CD8-positive, alpha-beta memory T cell (primary cell): ENCODE data around the gene RPL19. TPM values are rescaled to one million over a fixed set of nuclear protein-coding genes. Genes with fewer than 3 reads are reported as not detected.

Experiments used
- CTCF ChIA-PET: fragments of 350-600 bp; sonication (Branson Sonifier 250); formaldehyde crosslinking; loops from one replicate; lab custom pipeline; 2021; ENCODE audit warnings: antibody characterized with exemption; lab: Charles Lee
- POLR2A ChIA-PET: fragments of 350-600 bp; sonication (Branson Sonifier 250); formaldehyde crosslinking; loops from one replicate; lab custom pipeline; 2021; ENCODE audit warnings: antibody characterized with exemption; lab: Charles Lee
- DNase-seq, 5 donors: peaks; one replicate each; pipeline versions ENCODE4 v3.0.0 to v3.0.0-alpha.2; 2020 to 2022; ENCODE audit warnings: mixed read lengths in 1 of 5
- H3K27ac ChIP-seq: one replicate; pipeline ENCODE4 v1.7.0; 2013; ENCODE audit warnings: low read depth, mild to moderate bottlenecking, low read length, moderate library complexity
- H3K27me3 ChIP-seq: 2 replicates; pipeline ENCODE4 v1.7.0; 2013; ENCODE audit warnings: low read length, mild to moderate bottlenecking; ENCODE audit not compliant: insufficient read depth, poor library complexity, severe bottlenecking
- H3K36me3 ChIP-seq: 2 replicates; pipeline ENCODE4 v1.7.0; 2013; ENCODE audit warnings: mild to moderate bottlenecking, low read length, moderate library complexity; ENCODE audit not compliant: insufficient read depth
- H3K4me1 ChIP-seq: 2 replicates; pipeline ENCODE4 v1.7.0; 2013; ENCODE audit warnings: mild to moderate bottlenecking, low read length, moderate library complexity; ENCODE audit not compliant: insufficient read depth
- H3K4me3 ChIP-seq: 2 replicates; pipeline ENCODE4 v1.7.0; 2013; ENCODE audit warnings: mild to moderate bottlenecking, low read length
- H3K9me3 ChIP-seq: 2 replicates; pipeline ENCODE4 v1.7.0; 2013; ENCODE audit warnings: mild to moderate bottlenecking, low read length
- H3K27ac Mint-ChIP-seq, 8 donors: one replicate each; pipeline ENCODE4 v1.8.0; 2020 to 2021; ENCODE audit warnings: mixed read lengths in 8 of 8, mild to moderate bottlenecking in 6 of 8, inconsistent platforms in 3 of 8, moderate library complexity in 3 of 8
- H3K27me3 Mint-ChIP-seq, 2 donors: one replicate each; pipeline ENCODE4 v1.8.0; 2020 to 2021; ENCODE audit warnings: mixed read lengths in 2 of 2, mild to moderate bottlenecking in 1 of 2, moderate library complexity in 1 of 2
- H3K36me3 Mint-ChIP-seq, 3 donors: one replicate each; pipeline ENCODE4 v1.8.0; 2020 to 2021; ENCODE audit warnings: mixed read lengths in 3 of 3, inconsistent platforms in 1 of 3, mild to moderate bottlenecking in 1 of 3
- H3K4me1 Mint-ChIP-seq, 3 donors: one replicate each; pipeline ENCODE4 v1.8.0; 2020 to 2021; ENCODE audit warnings: mixed read lengths in 3 of 3, inconsistent platforms in 1 of 3, mild to moderate bottlenecking in 1 of 3
- H3K4me3 Mint-ChIP-seq, 7 donors: one replicate each; pipeline ENCODE4 v1.8.0; 2020 to 2021; ENCODE audit warnings: mixed read lengths in 7 of 7, mild to moderate bottlenecking in 6 of 7, moderate library complexity in 4 of 7, inconsistent platforms in 2 of 7
- H3K9me3 Mint-ChIP-seq, 5 donors: one replicate each; pipeline ENCODE4 v1.8.0; 2020 to 2022; ENCODE audit warnings: mixed read lengths in 5 of 5, mild to moderate bottlenecking in 3 of 5, moderate library complexity in 2 of 5, inconsistent platforms in 1 of 5
- polyA plus RNA-seq: library from polyadenylated mRNA; unstranded; fragments of 300-500 nt; fragmentation: Illumina TruSeq; gene quantifications from one replicate; pipeline ENCODE4 v1.2.3, GENCODE V29; 2021
- total RNA-seq, 2 experiments: library from RNA; stranded (reverse); gene quantifications; one replicate each; pipeline ENCODE4 v1.2.3, GENCODE V29; 2021

RPL19 gene
- total and polyA plus RNA-seq, 3 experiments from 2014 or later = 2,939 to 3,093 (median 3,043) TPM

- peaks cover 7% of the 10 kb centered on the region for H3K36me3 ChIP-seq
- no peaks in the 10 kb centered on the region for H3K9me3 Mint-ChIP-seq
- CTCF ChIA-PET = interaction anchor here (0.9 to 8.0 kb wide), 5 partner anchors 18 to 438 kb away, joined by 3 to 110 read pairs (median 3); no protein-coding TSS in a partner anchor
- peak overlapping the region in 4 of 8 donors; percentile 26 to 74 (median 49) for H3K27ac Mint-ChIP-seq
- POLR2A ChIA-PET = no interaction called here
- peaks cover 0 to 17% (median 0%) of the 10 kb centered on the region in 3 donors for H3K36me3 Mint-ChIP-seq
- H3K4me3 Mint-ChIP-seq = no peak overlapping the region
- H3K27me3 Mint-ChIP-seq = peaks cover 3 to 5% of the 10 kb centered on the region in 2 donors
- peaks cover 21 to 39% (median 31%) of the 10 kb centered on the region in 3 donors for H3K4me1 Mint-ChIP-seq
- H3K4me1 ChIP-seq = peaks cover 18% of the 10 kb centered on the region
- H3K4me3 ChIP-seq = no peak overlapping the region
- H3K27me3 ChIP-seq = no peaks in the 10 kb centered on the region
- H3K27ac ChIP-seq = no peak overlapping the region
- no peak for DNase-seq
- no peaks in the 10 kb centered on the region for H3K9me3 ChIP-seq
These were observed 28.1 kb upstream of the RPL19 start for GRCh38 chr17:39171933-39172332.

DNA sequence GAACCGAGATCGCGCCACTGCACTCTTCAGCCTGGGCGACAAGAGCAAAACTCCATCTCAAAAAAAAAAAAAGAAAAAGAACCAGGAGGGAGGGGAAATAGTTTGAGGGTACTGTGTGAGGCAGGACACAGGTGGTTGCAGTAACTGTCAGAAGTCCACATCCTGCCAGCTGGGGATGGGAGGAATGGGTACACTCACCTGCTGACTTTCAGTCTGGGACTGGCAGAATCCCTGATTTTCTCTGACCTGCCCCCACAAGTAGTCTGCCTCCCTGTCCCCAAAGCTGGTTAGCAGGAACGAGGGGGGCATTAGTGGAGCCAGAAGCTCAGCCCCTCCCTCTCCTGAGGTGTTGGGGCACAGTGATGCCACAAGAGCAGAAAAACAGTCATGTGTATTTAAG lies 27.0 kb upstream of the RPL19 start:
- CTCF ChIA-PET = interaction anchor here (0.9 to 8.0 kb wide), 5 partner anchors 8 to 206 kb away, joined by 3 to 110 read pairs (median 70); partner anchors contain the start of genes ARL5C, FBXO47 and PLXDC1
- Mint-ChIP-seq H3K27me3 (peaks cover 3 to 5% of the 10 kb centered on the region in 2 donors), H3K9me3 (no peaks in the 10 kb centered on the region), H3K4me3 (no peak overlapping the region), H3K4me1 (peaks cover 10 to 28% (median 21%) of the 10 kb centered on the region in 3 donors), H3K27ac (peak overlapping the region in 3 of 8 donors; percentile 5 to 83 (median 73)), H3K36me3 (peaks cover 0 to 28% (median 0%) of the 10 kb centered on the region in 3 donors)
- Histone ChIP-seq H3K27ac (no peak overlapping the region), H3K36me3 (peaks cover 7% of the 10 kb centered on the region), H3K4me1 (peaks cover 6% of the 10 kb centered on the region), H3K9me3 (no peaks in the 10 kb centered on the region), H3K27me3 (no peaks in the 10 kb centered on the region), H3K4me3 (no peak overlapping the region)
- DNase-seq = no peak
- POLR2A ChIA-PET = interaction anchor here (0.5 to 2.1 kb wide), 5 partner anchors 8 to 568 kb away, joined by 3 to 8 read pairs (median 5); no protein-coding TSS in a partner anchor

- Mint-ChIP-seq H3K9me3 (no peaks in the 10 kb centered on the region), H3K27ac (peak overlapping the region in 3 of 8 donors; percentile 5 to 83 (median 73))
- POLR2A ChIA-PET = interaction anchor here (1.1 to 2.1 kb wide), 3 partner anchors 9 to 20 kb away, joined by 4 to 8 read pairs (median 7); no protein-coding TSS in a partner anchor
These were observed 26.4 kb upstream of the RPL19 start for GRCh38 chr17:39173526-39174274.

GRCh38 chr17:39174920-39175694 lies 25.0 kb upstream of the RPL19 start:
- Histone ChIP-seq H3K27me3 (no peaks in the 10 kb centered on the region), H3K27ac (no peak overlapping the region), H3K4me1 (peaks cover 5% of the 10 kb centered on the region), H3K36me3 (peaks cover 7% of the 10 kb centered on the region), H3K9me3 (no peaks in the 10 kb centered on the region), H3K4me3 (no peak overlapping the region)
- ChIA-PET POLR2A (interaction anchor here (0.5 to 2.1 kb wide), 4 partner anchors 9 to 25 kb away, joined by 3 to 7 read pairs (median 5); partner anchors contain the start of genes ARL5C and RPL19), CTCF (interaction anchor here (0.7 to 8.0 kb wide), 46 partner anchors 8 to 412 kb away, joined by 3 to 110 read pairs (median 4); partner anchors contain the start of genes ARL5C, FBXO47, LASP1 and PLXDC1)
- no peak overlapping the region for H3K4me3 Mint-ChIP-seq
- DNase-seq = peak; percentile 67 to 86 (median 72)
- peaks cover 0 to 40% (median 0%) of the 10 kb centered on the region in 3 donors for H3K36me3 Mint-ChIP-seq
- H3K27me3 Mint-ChIP-seq = peaks cover 0 to 5% of the 10 kb centered on the region in 2 donors
- peaks cover 7 to 24% (median 16%) of the 10 kb centered on the region in 3 donors for H3K4me1 Mint-ChIP-seq
- no peaks in the 10 kb centered on the region for H3K9me3 Mint-ChIP-seq
- H3K27ac Mint-ChIP-seq = peak overlapping the region in 3 of 8 donors; percentile 23 to 86 (median 46)

More at GRCh38 chr17:39173526-39174274, 26.4 kb upstream of the RPL19 start:
- CTCF ChIA-PET = interaction anchor here (0.9 to 8.0 kb wide), 15 partner anchors 8 to 410 kb away, joined by 3 to 110 read pairs (median 6); partner anchors contain the start of genes ARL5C, FBXO47, LASP1 and PLXDC1
- Histone ChIP-seq H3K27me3 (no peaks in the 10 kb centered on the region), H3K9me3 (no peaks in the 10 kb centered on the region), H3K4me1 (peaks cover 5% of the 10 kb centered on the region), H3K27ac (no peak overlapping the region), H3K4me3 (no peak overlapping the region), H3K36me3 (peaks cover 7% of the 10 kb centered on the region)
- H3K27me3 Mint-ChIP-seq = peaks cover 3 to 5% of the 10 kb centered on the region in 2 donors
- H3K4me3 Mint-ChIP-seq = no peak overlapping the region
- peaks cover 10 to 28% (median 19%) of the 10 kb centered on the region in 3 donors for H3K4me1 Mint-ChIP-seq
- no peak for DNase-seq
- H3K36me3 Mint-ChIP-seq = peaks cover 0 to 33% (median 0%) of the 10 kb centered on the region in 3 donors

GRCh38 chr17:39175695-39176093 lies 24.4 kb upstream of the RPL19 start:
- peak overlapping the region in 2 of 8 donors; percentile 46 to 86 for H3K27ac Mint-ChIP-seq
- Histone ChIP-seq H3K27me3 (no peaks in the 10 kb centered on the region), H3K9me3 (no peaks in the 10 kb centered on the region), H3K27ac (no peak overlapping the region), H3K4me3 (no peak overlapping the region), H3K36me3 (peaks cover 7% of the 10 kb centered on the region), H3K4me1 (peaks cover 5% of the 10 kb centered on the region)
- H3K4me3 Mint-ChIP-seq = no peak overlapping the region
- H3K27me3 Mint-ChIP-seq = peaks cover 0 to 5% of the 10 kb centered on the region in 2 donors
- POLR2A ChIA-PET = no interaction called here
- H3K9me3 Mint-ChIP-seq = no peaks in the 10 kb centered on the region
- DNase-seq = no peak
- CTCF ChIA-PET = interaction anchor here (1.1 to 8.0 kb wide), 23 partner anchors 8 to 363 kb away, joined by 3 to 110 read pairs (median 7); partner anchors contain the start of genes ARL5C, LASP1, PLXDC1 and RPL19
- peaks cover 0 to 40% (median 0%) of the 10 kb centered on the region in 3 donors for H3K36me3 Mint-ChIP-seq
- H3K4me1 Mint-ChIP-seq = peaks cover 7 to 24% (median 16%) of the 10 kb centered on the region in 3 donors

- Histone ChIP-seq H3K36me3 (peaks cover 7% of the 10 kb centered on the region), H3K4me1 (peaks cover 5% of the 10 kb centered on the region), H3K27ac (no peak overlapping the region), H3K27me3 (no peaks in the 10 kb centered on the region), H3K9me3 (no peaks in the 10 kb centered on the region), H3K4me3 (no peak overlapping the region)
- ChIA-PET CTCF (no interaction called here), POLR2A (no interaction called here)
- no peak for DNase-seq
- no peaks in the 10 kb centered on the region for H3K9me3 Mint-ChIP-seq
- peaks cover 0 to 4% of the 10 kb centered on the region in 2 donors for H3K27me3 Mint-ChIP-seq
- no peak overlapping the region for H3K4me3 Mint-ChIP-seq
- H3K27ac Mint-ChIP-seq = peak overlapping the region in 2 of 8 donors; percentile 36 to 56
- peaks cover 7 to 20% (median 12%) of the 10 kb centered on the region in 3 donors for H3K4me1 Mint-ChIP-seq
- H3K36me3 Mint-ChIP-seq = peaks cover 0 to 45% (median 0%) of the 10 kb centered on the region in 3 donors
These were observed 22.8 kb upstream of the RPL19 start for GRCh38 chr17:39177256-39177655.

DNA sequence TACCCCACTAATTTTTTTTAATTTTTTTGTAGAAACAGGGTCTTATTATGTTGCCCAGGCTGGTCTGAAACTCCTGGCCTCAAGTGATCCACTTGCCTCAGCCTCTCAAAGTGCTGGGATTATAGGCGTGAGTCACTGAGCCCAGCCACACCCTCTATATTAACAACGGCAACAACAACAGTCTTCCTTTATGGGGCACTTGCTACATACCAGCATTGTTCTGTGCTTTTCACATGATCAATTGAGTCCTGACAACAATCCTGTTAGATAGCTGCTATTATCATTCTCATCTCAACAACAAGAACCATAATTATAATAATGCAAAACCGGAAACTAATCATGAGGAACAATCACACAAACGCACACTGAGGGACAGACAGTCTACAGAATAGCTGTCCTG lies 21.5 kb upstream of the RPL19 start:
- Histone ChIP-seq H3K4me1 (peaks cover 5% of the 10 kb centered on the region), H3K36me3 (peaks cover 7% of the 10 kb centered on the region), H3K27me3 (no peaks in the 10 kb centered on the region), H3K9me3 (no peaks in the 10 kb centered on the region), H3K27ac (no peak overlapping the region), H3K4me3 (no peak overlapping the region)
- Mint-ChIP-seq H3K9me3 (no peaks in the 10 kb centered on the region), H3K36me3 (peaks cover 0 to 55% (median 4%) of the 10 kb centered on the region in 3 donors), H3K4me3 (no peak overlapping the region), H3K27me3 (peaks cover 0 to under 1% of the 10 kb centered on the region in 2 donors), H3K27ac (no peak overlapping the region), H3K4me1 (peaks cover 7 to 8% (median 7%) of the 10 kb centered on the region in 3 donors)
- ChIA-PET CTCF (interaction anchor here (0.7 to 1.5 kb wide), 5 partner anchors 14 to 195 kb away, joined by 3 to 6 read pairs (median 3); no protein-coding TSS in a partner anchor), POLR2A (no interaction called here)
- DNase-seq = no peak
